HG03139 (cell line): ENCODE results near the gene ENKUR.

Source experiments
- ATAC-seq: cut with Tn5 transposase; IDR thresholded peaks from one replicate; pipeline ENCODE4 v1.9.1; 2021; ENCODE audit not compliant: unreplicated experiment

ENKUR gene

GRCh38 chr10:24950439-24950838, 65.5 kb downstream of the ENKUR start:
- ATAC-seq: no peak

- no peak for ATAC-seq
Observed at GRCh38 chr10:24949616-24950015, 66.3 kb downstream of the ENKUR start.

- no peak for ATAC-seq
Observed at GRCh38 chr10:24947304-24948097, 68.5 kb downstream of the ENKUR start.

- no peak for ATAC-seq
Observed at GRCh38 chr10:24944512-24945255, 71.3 kb downstream of the ENKUR start.

- no peak for ATAC-seq
Observed at GRCh38 chr10:24938525-24938924, 77.4 kb downstream of the ENKUR start.

- no peak for ATAC-seq
Observed at GRCh38 chr10:24938076-24938475, 77.9 kb downstream of the ENKUR start.

- ATAC-seq: no peak
Observed at GRCh38 chr10:24935504-24936292, 80.3 kb downstream of the ENKUR start.
